AG09319 (cell line): ENCODE data around the gene KBTBD6.

ENCODE experiments used
- DNase-seq: peaks from one replicate; pipeline ENCODE4 v3.0.0-alpha.2; 2010; ENCODE audit warnings: low read depth; ENCODE audit errors: extremely low read depth
- TF ChIP-seq, protein P1 (sequence below): IDR thresholded peaks from 2 replicates; pipeline ENCODE4 v1.5.1; 2011; ENCODE audit warnings: low read depth, mild to moderate bottlenecking, inconsistent platforms, low read length, moderate library complexity

The KBTBD6 gene

DNA sequence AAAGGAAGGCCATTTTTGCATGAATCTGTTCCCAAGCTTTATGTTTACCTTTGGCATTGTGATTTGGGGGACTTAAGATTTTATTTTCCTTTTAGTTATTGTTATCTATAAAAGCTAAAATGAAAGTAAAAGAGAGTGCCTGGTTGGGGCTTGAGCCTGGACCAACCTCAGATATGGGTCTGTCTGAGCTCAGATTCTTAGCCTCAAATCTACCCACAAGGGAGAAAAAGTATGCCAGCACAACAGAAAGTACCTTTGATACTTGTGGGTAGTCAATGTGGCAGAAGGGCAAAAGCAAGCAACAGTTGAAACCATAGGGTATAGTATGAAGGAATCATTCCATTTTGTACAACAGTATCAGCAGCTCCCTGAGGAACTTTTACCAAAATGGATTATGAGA is 26.6 kb upstream of the KBTBD6 start:
- DNase-seq, result no peak
- TF ChIP-seq, protein P1, sequence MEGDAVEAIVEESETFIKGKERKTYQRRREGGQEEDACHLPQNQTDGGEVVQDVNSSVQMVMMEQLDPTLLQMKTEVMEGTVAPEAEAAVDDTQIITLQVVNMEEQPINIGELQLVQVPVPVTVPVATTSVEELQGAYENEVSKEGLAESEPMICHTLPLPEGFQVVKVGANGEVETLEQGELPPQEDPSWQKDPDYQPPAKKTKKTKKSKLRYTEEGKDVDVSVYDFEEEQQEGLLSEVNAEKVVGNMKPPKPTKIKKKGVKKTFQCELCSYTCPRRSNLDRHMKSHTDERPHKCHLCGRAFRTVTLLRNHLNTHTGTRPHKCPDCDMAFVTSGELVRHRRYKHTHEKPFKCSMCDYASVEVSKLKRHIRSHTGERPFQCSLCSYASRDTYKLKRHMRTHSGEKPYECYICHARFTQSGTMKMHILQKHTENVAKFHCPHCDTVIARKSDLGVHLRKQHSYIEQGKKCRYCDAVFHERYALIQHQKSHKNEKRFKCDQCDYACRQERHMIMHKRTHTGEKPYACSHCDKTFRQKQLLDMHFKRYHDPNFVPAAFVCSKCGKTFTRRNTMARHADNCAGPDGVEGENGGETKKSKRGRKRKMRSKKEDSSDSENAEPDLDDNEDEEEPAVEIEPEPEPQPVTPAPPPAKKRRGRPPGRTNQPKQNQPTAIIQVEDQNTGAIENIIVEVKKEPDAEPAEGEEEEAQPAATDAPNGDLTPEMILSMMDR, result no peak

GRCh38 chr13:41157048-41157717 is 24.6 kb upstream of the KBTBD6 start:
- TF ChIP-seq, protein P1, result no peak
- no peak for DNase-seq

DNA sequence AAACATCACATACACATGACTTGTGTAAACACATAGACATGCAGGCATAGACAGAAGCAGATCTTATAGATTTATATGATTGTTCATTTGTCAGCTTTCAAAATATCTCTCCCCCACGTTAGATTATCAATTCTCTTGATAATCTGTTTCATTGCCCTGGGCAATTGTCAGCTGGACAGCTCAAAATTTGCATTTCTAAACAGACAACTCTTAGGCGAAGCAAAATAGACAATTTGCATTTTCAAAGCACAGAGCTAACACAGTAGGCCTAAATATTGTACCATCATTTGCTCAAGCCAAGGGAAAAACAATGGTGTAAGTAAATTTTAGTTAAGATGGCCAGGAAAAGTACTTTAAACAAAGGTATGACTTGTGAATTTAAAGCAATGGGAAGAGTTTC is 24.0 kb upstream of the KBTBD6 start:
- TF ChIP-seq, protein P1, result no peak
- DNase-seq, result no peak

- DNase-seq, result no peak
- TF ChIP-seq, protein P1, result no peak
These were observed 21.4 kb upstream of the KBTBD6 start for GRCh38 chr13:41154042-41154441.

DNA sequence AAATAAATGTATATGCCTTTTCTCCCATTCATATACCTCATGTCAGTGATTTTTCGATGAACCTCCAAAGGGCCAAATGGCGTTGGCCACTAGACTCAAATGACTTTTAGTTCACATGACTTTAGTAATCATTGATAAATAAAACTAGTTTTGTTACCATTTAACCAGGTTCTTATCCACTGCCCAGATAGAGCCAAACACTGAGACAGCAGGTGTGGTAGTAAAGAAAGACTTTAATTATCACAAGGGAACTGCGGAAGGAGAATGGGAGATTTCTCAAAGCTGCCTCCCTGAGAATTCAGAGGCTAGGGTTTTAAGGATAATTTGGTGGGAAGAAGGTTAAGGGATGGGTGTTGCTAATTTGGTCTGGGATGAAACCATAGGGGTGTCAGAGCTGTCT is 19.4 kb upstream of the KBTBD6 start:
- TF ChIP-seq, protein P1, result no peak
- DNase-seq, result no peak

GRCh38 chr13:41150058-41150457 is 17.5 kb upstream of the KBTBD6 start:
- DNase-seq, result no peak
- TF ChIP-seq, protein P1, result no peak

- TF ChIP-seq, protein P1, result no peak
- no peak for DNase-seq
These were observed 16.0 kb upstream of the KBTBD6 start for GRCh38 chr13:41148419-41149283.
